Kidney epithelial cell (primary cell): Measurements from ENCODE around the gene ISG20. TPM values are rescaled to one million over a fixed set of nuclear protein-coding genes. Genes with fewer than 3 reads are reported as not detected.

ENCODE experiments used
- DNase-seq: peaks from one replicate; pipeline ENCODE4 v3.0.0-alpha.2; 2010; ENCODE audit warnings: low read depth
- H3K27me3 ChIP-seq: 2 replicates; pipeline ENCODE4 v1.6.0; 2011; ENCODE audit warnings: low read length; ENCODE audit not compliant: control insufficient read depth, insufficient read depth
- H3K36me3 ChIP-seq: 2 replicates; pipeline ENCODE4 v1.5.1; 2011; ENCODE audit warnings: low read length; ENCODE audit not compliant: control insufficient read depth, insufficient read depth
- H3K4me3 ChIP-seq: 2 replicates; pipeline ENCODE4 v1.5.1; 2011; ENCODE audit warnings: low read depth, mild to moderate bottlenecking, control low read depth, low read length
- CTCF ChIP-seq: IDR thresholded peaks from 2 replicates; pipeline ENCODE4 v1.5.1; 2011; ENCODE audit warnings: mild to moderate bottlenecking, moderate library complexity, low read length, control low read depth, inconsistent platforms; ENCODE audit not compliant: insufficient read depth, poor library complexity, severe bottlenecking
- total RNA-seq: library from RNA; depleted of rRNA; stranded (reverse); fragments of >200 nt; gene quantifications from 2 replicates; pipeline ENCODE4 v1.2.3, GENCODE V29; 2015

Gene ISG20
- total RNA-seq, 1 donor from 2014 or later: 22.3 TPM

- no peak overlapping the region for H3K4me3 ChIP-seq
- no peak for TF ChIP-seq CTCF
- no peak for DNase-seq
- H3K27me3 ChIP-seq: no peaks in the 10 kb centered on the region
- no peaks in the 10 kb centered on the region for H3K36me3 ChIP-seq
Observed at GRCh38 chr15:88644741-88645140, 5.9 kb downstream of the ISG20 start.

GRCh38 chr15:88645171-88646087 lies 6.6 kb downstream of the ISG20 start:
- Histone ChIP-seq H3K27me3 (no peaks in the 10 kb centered on the region), H3K36me3 (no peaks in the 10 kb centered on the region), H3K4me3 (no peak overlapping the region)
- no peak for DNase-seq
- TF ChIP-seq CTCF: no peak

GRCh38 chr15:88646088-88646405 lies 7.2 kb downstream of the ISG20 start:
- H3K4me3 ChIP-seq: no peak overlapping the region
- DNase-seq: no peak
- no peaks in the 10 kb centered on the region for H3K36me3 ChIP-seq
- no peaks in the 10 kb centered on the region for H3K27me3 ChIP-seq
- TF ChIP-seq CTCF: no peak

GRCh38 chr15:88646951-88647350 lies 8.1 kb downstream of the ISG20 start:
- no peak for DNase-seq
- Histone ChIP-seq H3K36me3 (no peaks in the 10 kb centered on the region), H3K27me3 (no peaks in the 10 kb centered on the region), H3K4me3 (no peak overlapping the region)
- no peak for TF ChIP-seq CTCF

GRCh38 chr15:88647351-88648105 lies 8.7 kb downstream of the ISG20 start:
- no peak overlapping the region for H3K4me3 ChIP-seq
- no peaks in the 10 kb centered on the region for H3K36me3 ChIP-seq
- no peak for DNase-seq
- TF ChIP-seq CTCF: no peak
- no peaks in the 10 kb centered on the region for H3K27me3 ChIP-seq
